A673 (cell line): ENCODE measurements around the gene IQCH. TPM values are rescaled to one million over a fixed set of nuclear protein-coding genes. Genes with fewer than 3 reads are reported as not detected.

Source experiments
- BruUV-seq: library from RNA; stranded (reverse); fragments of 400-500 nt; replicated peaks from 2 replicates; lab custom pipeline; 2021; lab: Mats Ljungman, UMichigan
- CTCF ChIA-PET: fragments of 300-600 bp; sonication (Branson Sonifier 250); formaldehyde crosslinking; loops from one replicate; lab custom pipeline; 2022; ENCODE audit warnings: antibody characterized with exemption; lab: Charles Lee
- POLR2A ChIA-PET: fragments of 300-600 bp; sonication (Branson Sonifier 250); formaldehyde crosslinking; loops from one replicate; lab custom pipeline; 2022; ENCODE audit warnings: antibody characterized with exemption; ENCODE audit not compliant: low non-redundant PET; lab: Charles Lee
- DNase-seq: peaks from one replicate; pipeline ENCODE4 v3.0.0-alpha.2; 2015; ENCODE audit warnings: low spot score
- H3K27ac ChIP-seq: fragments of 200-600 bp; sonication (generic); 2 replicates; pipeline ENCODE4 v1.5.1; 2016; ENCODE audit warnings: mixed run types, low read depth, mild to moderate bottlenecking, mixed read lengths, antibody characterized with exemption, low read length; ENCODE audit not compliant: poor library complexity, severe bottlenecking
- H3K27me3 ChIP-seq: fragments of 200-600 bp; sonication (generic); replicated peaks from 2 replicates; pipeline ENCODE4 v1.6.1; 2017; ENCODE audit warnings: mixed run types, low read depth, mild to moderate bottlenecking, mixed read lengths, antibody characterized with exemption, low read length; ENCODE audit not compliant: insufficient read depth, poor library complexity
- H3K36me3 ChIP-seq: fragments of 200-600 bp; sonication (generic); 2 replicates; pipeline ENCODE4 v1.6.1; 2016; ENCODE audit warnings: mixed run types, mild to moderate bottlenecking, mixed read lengths, antibody characterized with exemption, low read length; ENCODE audit not compliant: insufficient read depth, poor library complexity, severe bottlenecking
- H3K4me1 ChIP-seq: fragments of 200-600 bp; sonication (generic); 2 replicates; pipeline ENCODE4 v1.6.1; 2017; ENCODE audit warnings: mixed run types, mild to moderate bottlenecking, mixed read lengths, antibody characterized with exemption, low read length; ENCODE audit not compliant: insufficient read depth, poor library complexity, severe bottlenecking
- H3K4me3 ChIP-seq: fragments of 200-600 bp; sonication (generic); 2 replicates; pipeline ENCODE4 v1.5.1; 2016; ENCODE audit warnings: low read depth, mixed run types, mild to moderate bottlenecking, mixed read lengths, low read length; ENCODE audit not compliant: poor library complexity, severe bottlenecking
- H3K9me3 ChIP-seq: fragments of 200-600 bp; sonication (generic); 2 replicates; pipeline ENCODE4 v1.6.1; 2016; ENCODE audit warnings: mixed run types, low read depth, mild to moderate bottlenecking, mixed read lengths, antibody characterized with exemption, low read length; ENCODE audit not compliant: poor library complexity, severe bottlenecking
- CTCF ChIP-seq: fragments of 300-800, 200-600 bp; sonication (generic); conservative IDR thresholded peaks from 2 replicates; pipeline ENCODE4 v1.5.1; 2017; ENCODE audit warnings: low read depth, mild to moderate bottlenecking, antibody characterized with exemption, low read length, moderate library complexity, mixed read lengths
- EZH2 ChIP-seq: fragments of 200-600 bp; sonication (generic); IDR thresholded peaks from 2 replicates; pipeline ENCODE4 v1.6.1; 2017; ENCODE audit warnings: borderline replicate concordance, low read depth, mild to moderate bottlenecking, mixed read lengths, antibody characterized with exemption, low read length; ENCODE audit not compliant: poor library complexity, severe bottlenecking
- intact Hi-C: fragments of 100-400 bp; cut with micrococcal nuclease; formaldehyde crosslinking; loops from one replicate; pipeline ENCODE4 v1.10.0; 2022; ENCODE audit not compliant: unreplicated experiment
- total RNA-seq: library from RNA; stranded (reverse); gene quantifications from 2 replicates; pipeline ENCODE4 v1.2.3, GENCODE V29; 2021

Gene IQCH
- total RNA-seq, 1 experiment from 2014 or later, result 1.7 TPM

- intact Hi-C loops, result no loop called here
- no TSS peak for BruUV-seq
- H3K4me3 ChIP-seq, result no peak overlapping the region
- no peak for DNase-seq
- no peaks in the 10 kb centered on the region for H3K4me1 ChIP-seq
- H3K27ac ChIP-seq, result no peak overlapping the region
- ChIA-PET CTCF (no interaction called here), POLR2A (no interaction called here)
- H3K9me3 ChIP-seq, result no peaks in the 10 kb centered on the region
- no peaks in the 10 kb centered on the region for H3K36me3 ChIP-seq
- H3K27me3 ChIP-seq, result no peaks in the 10 kb centered on the region
- TF ChIP-seq CTCF (no peak), EZH2 (no peak)
Observed at GRCh38 chr15:67365994-67366393, 111.4 kb downstream of the IQCH start.

GRCh38 chr15:67366904-67367303 lies 112.3 kb downstream of the IQCH start:
- intact Hi-C loops, result no loop called here

GRCh38 chr15:67369359-67369998 lies 114.9 kb downstream of the IQCH start:
- no peaks in the 10 kb centered on the region for H3K9me3 ChIP-seq
- H3K4me1 ChIP-seq, result peaks cover 7% of the 10 kb centered on the region
- no TSS peak for BruUV-seq
- no peaks in the 10 kb centered on the region for H3K36me3 ChIP-seq
- TF ChIP-seq EZH2, result no peak
- no peak for TF ChIP-seq CTCF
- CTCF ChIA-PET, result no interaction called here
- no peaks in the 10 kb centered on the region for H3K27me3 ChIP-seq
- no peak overlapping the region for H3K4me3 ChIP-seq
- POLR2A ChIA-PET, result no interaction called here
- intact Hi-C loops, result no loop called here
- no peak for DNase-seq
- H3K27ac ChIP-seq, result no peak overlapping the region

More at GRCh38 chr15:67366904-67367303, 112.3 kb downstream of the IQCH start:
- Histone ChIP-seq H3K4me1 (no peaks in the 10 kb centered on the region), H3K4me3 (no peak overlapping the region), H3K36me3 (no peaks in the 10 kb centered on the region), H3K9me3 (no peaks in the 10 kb centered on the region), H3K27ac (no peak overlapping the region), H3K27me3 (no peaks in the 10 kb centered on the region)
- no peak for TF ChIP-seq EZH2
- TF ChIP-seq CTCF, result no peak
- DNase-seq, result no peak
- ChIA-PET POLR2A (no interaction called here), CTCF (no interaction called here)
- no TSS peak for BruUV-seq
